ENCODE measurements around the gene CERS6.

DNA sequence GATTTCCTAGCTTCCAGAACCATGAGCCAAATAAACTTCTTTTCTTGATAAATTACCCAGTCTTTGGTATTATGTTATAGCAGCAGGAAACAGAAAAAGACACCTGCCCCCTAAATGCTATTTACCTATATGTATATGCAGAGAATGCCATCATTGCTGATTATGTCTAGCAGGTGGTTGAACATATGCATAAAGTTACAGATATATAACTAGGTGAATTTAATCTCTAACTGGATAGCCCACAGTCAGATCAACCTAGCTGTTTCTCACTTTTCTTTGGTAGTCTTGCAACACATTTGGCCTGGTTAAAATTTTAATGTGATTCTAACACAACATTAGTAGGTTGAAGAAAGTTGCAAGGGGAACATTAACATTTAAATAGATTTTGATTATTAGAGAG is 7.1 kb upstream of the CERS6 start:
- TF ChIP-seq, protein P1, sequence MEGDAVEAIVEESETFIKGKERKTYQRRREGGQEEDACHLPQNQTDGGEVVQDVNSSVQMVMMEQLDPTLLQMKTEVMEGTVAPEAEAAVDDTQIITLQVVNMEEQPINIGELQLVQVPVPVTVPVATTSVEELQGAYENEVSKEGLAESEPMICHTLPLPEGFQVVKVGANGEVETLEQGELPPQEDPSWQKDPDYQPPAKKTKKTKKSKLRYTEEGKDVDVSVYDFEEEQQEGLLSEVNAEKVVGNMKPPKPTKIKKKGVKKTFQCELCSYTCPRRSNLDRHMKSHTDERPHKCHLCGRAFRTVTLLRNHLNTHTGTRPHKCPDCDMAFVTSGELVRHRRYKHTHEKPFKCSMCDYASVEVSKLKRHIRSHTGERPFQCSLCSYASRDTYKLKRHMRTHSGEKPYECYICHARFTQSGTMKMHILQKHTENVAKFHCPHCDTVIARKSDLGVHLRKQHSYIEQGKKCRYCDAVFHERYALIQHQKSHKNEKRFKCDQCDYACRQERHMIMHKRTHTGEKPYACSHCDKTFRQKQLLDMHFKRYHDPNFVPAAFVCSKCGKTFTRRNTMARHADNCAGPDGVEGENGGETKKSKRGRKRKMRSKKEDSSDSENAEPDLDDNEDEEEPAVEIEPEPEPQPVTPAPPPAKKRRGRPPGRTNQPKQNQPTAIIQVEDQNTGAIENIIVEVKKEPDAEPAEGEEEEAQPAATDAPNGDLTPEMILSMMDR (IDR thresholded peaks at IDR 0.05) = no peak
- TF ChIP-seq EP300 (IDR thresholded peaks at IDR 0.05) (no peak), POLR2A (IDR thresholded peaks at IDR 0.05) (no peak)
